ENCODE results near the gene ZBTB34.

DNA sequence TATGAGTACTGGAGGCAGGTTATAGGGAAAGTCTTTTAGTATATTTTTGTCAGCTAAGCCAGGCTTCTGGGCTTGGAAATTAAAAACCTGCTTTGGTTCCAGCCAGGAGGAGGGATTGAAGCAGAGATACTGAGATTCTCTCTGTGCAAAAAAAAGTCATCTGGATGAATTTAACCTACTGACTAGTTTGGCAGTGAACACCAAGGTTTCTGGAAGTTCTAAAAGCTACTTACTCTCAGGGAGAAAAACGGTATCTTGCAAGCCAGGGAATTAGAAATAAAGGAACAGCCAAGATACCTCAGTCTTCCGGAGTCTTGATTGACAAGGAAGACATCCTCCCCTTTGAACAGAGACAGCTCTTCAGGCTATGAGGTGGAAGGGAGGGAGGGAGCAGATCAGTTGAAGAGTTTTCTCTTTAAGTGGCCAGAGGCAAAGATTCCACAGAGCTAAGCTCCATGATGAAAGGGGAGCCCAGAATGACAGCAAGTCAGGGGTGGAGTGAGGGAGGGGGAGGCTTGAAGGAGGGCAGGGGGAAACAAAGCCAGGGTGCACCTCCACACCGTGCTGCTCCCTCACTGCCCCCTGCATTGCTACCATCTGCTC lies 8.3 kb upstream of the ZBTB34 start:
- TF ChIP-seq, protein P1, sequence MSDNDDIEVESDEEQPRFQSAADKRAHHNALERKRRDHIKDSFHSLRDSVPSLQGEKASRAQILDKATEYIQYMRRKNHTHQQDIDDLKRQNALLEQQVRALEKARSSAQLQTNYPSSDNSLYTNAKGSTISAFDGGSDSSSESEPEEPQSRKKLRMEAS (IDR thresholded peaks at IDR 0.05), result no peak
- no peak for TF ChIP-seq JUNB (IDR thresholded peaks at IDR 0.05)
- no peak for TF ChIP-seq ZFP36 (IDR thresholded peaks at IDR 0.05; ENCODE audit: borderline replicate concordance, partially characterized antibody)
- TF ChIP-seq PHF8 (IDR thresholded peaks at IDR 0.05; ENCODE audit: borderline replicate concordance, low read depth), result no peak
- TF ChIP-seq, protein P2, sequence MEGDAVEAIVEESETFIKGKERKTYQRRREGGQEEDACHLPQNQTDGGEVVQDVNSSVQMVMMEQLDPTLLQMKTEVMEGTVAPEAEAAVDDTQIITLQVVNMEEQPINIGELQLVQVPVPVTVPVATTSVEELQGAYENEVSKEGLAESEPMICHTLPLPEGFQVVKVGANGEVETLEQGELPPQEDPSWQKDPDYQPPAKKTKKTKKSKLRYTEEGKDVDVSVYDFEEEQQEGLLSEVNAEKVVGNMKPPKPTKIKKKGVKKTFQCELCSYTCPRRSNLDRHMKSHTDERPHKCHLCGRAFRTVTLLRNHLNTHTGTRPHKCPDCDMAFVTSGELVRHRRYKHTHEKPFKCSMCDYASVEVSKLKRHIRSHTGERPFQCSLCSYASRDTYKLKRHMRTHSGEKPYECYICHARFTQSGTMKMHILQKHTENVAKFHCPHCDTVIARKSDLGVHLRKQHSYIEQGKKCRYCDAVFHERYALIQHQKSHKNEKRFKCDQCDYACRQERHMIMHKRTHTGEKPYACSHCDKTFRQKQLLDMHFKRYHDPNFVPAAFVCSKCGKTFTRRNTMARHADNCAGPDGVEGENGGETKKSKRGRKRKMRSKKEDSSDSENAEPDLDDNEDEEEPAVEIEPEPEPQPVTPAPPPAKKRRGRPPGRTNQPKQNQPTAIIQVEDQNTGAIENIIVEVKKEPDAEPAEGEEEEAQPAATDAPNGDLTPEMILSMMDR (IDR thresholded peaks at IDR 0.05), result no peak
- TF ChIP-seq EP300 (IDR thresholded peaks at IDR 0.05), result no peak
- no peak for TF ChIP-seq RAD21 (conservative IDR thresholded peaks at IDR 0.05 in 1 of 2, IDR thresholded peaks at IDR 0.05 in 1 of 2)
- TF ChIP-seq CEBPB (IDR thresholded peaks at IDR 0.05), result no peak
- TF ChIP-seq HDAC2 (IDR thresholded peaks at IDR 0.05), result no peak
- no peak for TF ChIP-seq SMC3 (IDR thresholded peaks at IDR 0.05)
- no peak for TF ChIP-seq CHD4 (IDR thresholded peaks at IDR 0.05; ENCODE audit: borderline replicate concordance)
